PC-3 (cell line): ENCODE measurements around the gene ADGRE1.

Experiments used
- EZH2 ChIP-seq: fragments of 300-600 bp; sonication (generic); IDR thresholded peaks from one replicate; pipeline ENCODE4 v1.6.1; 2017; ENCODE audit warnings: antibody characterized with exemption, mild to moderate bottlenecking, low read length; ENCODE audit not compliant: unreplicated experiment
- TF ChIP-seq, protein P1 (sequence below): fragments of 300-600 bp; sonication (generic); conservative IDR thresholded peaks from 2 replicates; pipeline ENCODE4 v1.5.1; 2017; ENCODE audit warnings: antibody characterized with exemption, low read depth, mild to moderate bottlenecking, low read length

DNA sequence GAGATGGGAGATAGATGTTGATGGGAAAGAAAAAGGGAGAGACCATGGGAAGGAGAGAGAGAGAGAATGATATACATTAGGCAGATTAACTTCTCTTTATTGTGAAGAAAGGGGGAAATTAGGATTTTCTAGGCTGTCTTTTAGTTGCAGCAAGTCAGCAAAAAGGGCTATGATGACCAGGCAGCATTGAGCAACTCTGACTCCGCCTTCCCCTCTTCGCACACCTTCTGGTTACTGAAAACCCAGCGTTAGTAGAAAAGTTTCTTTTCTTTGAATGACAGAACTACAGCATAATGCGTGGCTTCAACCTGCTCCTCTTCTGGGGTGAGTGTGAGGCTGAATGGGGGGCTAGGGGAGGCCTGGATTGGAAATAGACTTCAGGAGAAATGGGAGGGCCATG lies at the start of gene ADGRE1:
- TF ChIP-seq, protein P1, sequence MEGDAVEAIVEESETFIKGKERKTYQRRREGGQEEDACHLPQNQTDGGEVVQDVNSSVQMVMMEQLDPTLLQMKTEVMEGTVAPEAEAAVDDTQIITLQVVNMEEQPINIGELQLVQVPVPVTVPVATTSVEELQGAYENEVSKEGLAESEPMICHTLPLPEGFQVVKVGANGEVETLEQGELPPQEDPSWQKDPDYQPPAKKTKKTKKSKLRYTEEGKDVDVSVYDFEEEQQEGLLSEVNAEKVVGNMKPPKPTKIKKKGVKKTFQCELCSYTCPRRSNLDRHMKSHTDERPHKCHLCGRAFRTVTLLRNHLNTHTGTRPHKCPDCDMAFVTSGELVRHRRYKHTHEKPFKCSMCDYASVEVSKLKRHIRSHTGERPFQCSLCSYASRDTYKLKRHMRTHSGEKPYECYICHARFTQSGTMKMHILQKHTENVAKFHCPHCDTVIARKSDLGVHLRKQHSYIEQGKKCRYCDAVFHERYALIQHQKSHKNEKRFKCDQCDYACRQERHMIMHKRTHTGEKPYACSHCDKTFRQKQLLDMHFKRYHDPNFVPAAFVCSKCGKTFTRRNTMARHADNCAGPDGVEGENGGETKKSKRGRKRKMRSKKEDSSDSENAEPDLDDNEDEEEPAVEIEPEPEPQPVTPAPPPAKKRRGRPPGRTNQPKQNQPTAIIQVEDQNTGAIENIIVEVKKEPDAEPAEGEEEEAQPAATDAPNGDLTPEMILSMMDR = no peak
- TF ChIP-seq EZH2 = no peak
